Measurements from ENCODE around the gene DIO2. TPM values are rescaled to one million over a fixed set of nuclear protein-coding genes. Genes with fewer than 3 reads are reported as not detected.
A peak's percentile ranks its signal among the peaks of the same experiment; 100 is the strongest.

The DIO2 gene
- total RNA-seq (10 to 100 TPM in 2 of 4 donors, 1 to 10 TPM in 1, under 1 TPM in 1; 0.76 to 38.8 (median 15.7) TPM), polyA plus RNA-seq (10 to 100 TPM in 1 of 3 donors, 1 to 10 TPM in 2; 1.3 to 16.5 (median 2.8) TPM)
- long read RNA-seq, donor 1, full-length matches to known transcripts, result 1 of 1 reads
- long read RNA-seq, donor 1, partial matches to known transcripts, result 0 of 1 reads
- long read RNA-seq, donor 1, other reads (novel, unspliced or antisense), result 0 of 1 reads
- long read RNA-seq, donor 2, partial matches to known transcripts, result 3 of 18 reads
- long read RNA-seq, donor 2, other reads (novel, unspliced or antisense), result 15 of 18 reads

GRCh38 chr14:80211153-80212022 lies at the start of gene DIO2:
DIO2 (minus strand) TSS chr14:80211504; CDS start chr14:80211472, 32 bp downstream.
- Histone ChIP-seq H3K27ac (no peak within 1 kb of the TSS), H3K27me3 (ENCODE audit: insufficient read depth in 3 of 3, low read length in 2 of 3) (no peaks in the 10 kb centered on the region), H3K9me3 (no peaks in the 10 kb centered on the region), H3K4me3 (peak within 1 kb of the TSS; percentile 33), H3K36me3 (ENCODE audit: insufficient read depth in 1 of 2, low read depth in 1 of 2) (no peaks in the 10 kb centered on the region), H3K4me1 (no peaks in the 10 kb centered on the region)
- DNase-seq, result peak; percentile 40 to 60
- no peak for TF ChIP-seq CTCF (IDR thresholded peaks at IDR 0.05)
- WGBS, 3 donors, result 14 to 36% (median 20%) methylated on average over 17 of the region's 17 CpGs
- ATAC-seq, result peak; percentile 53 to 76 (median 62)
- intact Hi-C loops (cut with DNase I), result no loop called here

GRCh38 chr14:80260645-80261044 lies 49.3 kb upstream of the DIO2 start:
- 37 to 61% (median 48%) methylated on average over 5 of the region's 5 CpGs for WGBS, 3 donors
- TF ChIP-seq CTCF (IDR thresholded peaks at IDR 0.05), result no peak
- H3K9me3 ChIP-seq, result no peaks in the 10 kb centered on the region
- no peak for DNase-seq
- intact Hi-C loops (cut with DNase I), result no loop called here
- no peaks in the 10 kb centered on the region for H3K4me1 ChIP-seq
- ATAC-seq, result no peak
- no peak overlapping the region for H3K27ac ChIP-seq
- no peaks in the 10 kb centered on the region for H3K27me3 ChIP-seq (ENCODE audit: insufficient read depth in 3 of 3, low read length in 2 of 3)
- H3K4me3 ChIP-seq, result no peak overlapping the region
- no peaks in the 10 kb centered on the region for H3K36me3 ChIP-seq (ENCODE audit: insufficient read depth in 1 of 2, low read depth in 1 of 2)

GRCh38 chr14:80239631-80240030 lies 28.3 kb upstream of the DIO2 start:
- Histone ChIP-seq H3K27me3 (ENCODE audit: insufficient read depth in 3 of 3, low read length in 2 of 3) (no peaks in the 10 kb centered on the region), H3K4me3 (no peak overlapping the region), H3K4me1 (no peaks in the 10 kb centered on the region), H3K27ac (no peak overlapping the region), H3K9me3 (no peaks in the 10 kb centered on the region), H3K36me3 (ENCODE audit: insufficient read depth in 1 of 2, low read depth in 1 of 2) (no peaks in the 10 kb centered on the region)
- DNase-seq (no peak), ATAC-seq (no peak)
- TF ChIP-seq CTCF (IDR thresholded peaks at IDR 0.05), result no peak
- intact Hi-C loops (cut with DNase I), result no loop called here
- WGBS, 3 donors, result 78 to 82% (median 80%) methylated on average over 2 of the region's 2 CpGs

GRCh38 chr14:80237143-80237542 lies 25.8 kb upstream of the DIO2 start:
- no peak overlapping the region for H3K4me3 ChIP-seq

More at GRCh38 chr14:80237143-80237542, 25.8 kb upstream of the DIO2 start:
- H3K36me3 ChIP-seq (ENCODE audit: insufficient read depth in 1 of 2, low read depth in 1 of 2), result no peaks in the 10 kb centered on the region
- H3K9me3 ChIP-seq, result no peaks in the 10 kb centered on the region
- ATAC-seq (no peak), DNase-seq (no peak)
- H3K27me3 ChIP-seq (ENCODE audit: insufficient read depth in 3 of 3, low read length in 2 of 3), result no peaks in the 10 kb centered on the region
- no peaks in the 10 kb centered on the region for H3K4me1 ChIP-seq
- intact Hi-C loops (cut with DNase I), result no loop called here
- 79 to 88% (median 82%) methylated on average over 3 of the region's 3 CpGs for WGBS, 3 donors
- no peak for TF ChIP-seq CTCF (IDR thresholded peaks at IDR 0.05)
- H3K27ac ChIP-seq, result no peak overlapping the region
